Mucosa of gallbladder (tissue), 1 donor: ENCODE results near the gene CELA1. TPM values are rescaled to one million over a fixed set of nuclear protein-coding genes. Genes with fewer than 3 reads are reported as not detected.

Experiments
- DNase-seq: peaks from one replicate; pipeline ENCODE4 v3.0.0-alpha.2; 2020; ENCODE audit warnings: low spot score
- total RNA-seq: library from RNA; stranded (reverse); gene quantifications from one replicate; pipeline ENCODE4 v1.2.1, GENCODE V29; 2021
- donor health status: DM: no; HTN: no; CAD: no.

Gene CELA1
- total RNA-seq, result not detected

- no peak for DNase-seq
These were observed at the start of gene CELA1 for GRCh38 chr12:51346581-51346980. Gene CELA1 (minus strand): TSS chr12:51346679. CDS start chr12:51346638, 41 bp downstream.

- DNase-seq, result no peak
These were observed 49.1 kb upstream of the CELA1 start for GRCh38 chr12:51395283-51396230.

- no peak for DNase-seq
These were observed 47.4 kb upstream of the CELA1 start for GRCh38 chr12:51393676-51394545.

- DNase-seq, result no peak
These were observed 46.2 kb upstream of the CELA1 start for GRCh38 chr12:51392556-51393237.

GRCh38 chr12:51391283-51392123, 45.0 kb upstream of the CELA1 start, which contains the start of gene GALNT6:
Gene GALNT6 (minus strand): TSS chr12:51391406. CDS start chr12:51379781, 11,625 bp downstream.
- no peak for DNase-seq

- no peak for DNase-seq
These were observed 44.4 kb upstream of the CELA1 start for GRCh38 chr12:51390891-51391282.

GRCh38 chr12:51390457-51390856, 44.0 kb upstream of the CELA1 start:
- no peak for DNase-seq

- no peak for DNase-seq
These were observed 43.0 kb upstream of the CELA1 start for GRCh38 chr12:51389302-51389999.

GRCh38 chr12:51388846-51389245, 42.4 kb upstream of the CELA1 start:
- DNase-seq, result no peak

- DNase-seq, result no peak
These were observed 41.8 kb upstream of the CELA1 start for GRCh38 chr12:51388069-51388799.

- DNase-seq, result no peak
These were observed 39.9 kb upstream of the CELA1 start for GRCh38 chr12:51386351-51386750.

GRCh38 chr12:51383269-51383905, 36.9 kb upstream of the CELA1 start:
- no peak for DNase-seq

GRCh38 chr12:51382173-51382572, 35.7 kb upstream of the CELA1 start:
- DNase-seq, result no peak

GRCh38 chr12:51381226-51382079, 35.0 kb upstream of the CELA1 start:
- DNase-seq, result no peak

GRCh38 chr12:51379571-51379970, 33.1 kb upstream of the CELA1 start:
- no peak for DNase-seq

- DNase-seq, result no peak
These were observed 32.3 kb upstream of the CELA1 start for GRCh38 chr12:51378749-51379148.

- DNase-seq, result no peak
These were observed 30.9 kb upstream of the CELA1 start for GRCh38 chr12:51377099-51377984.
